ENCODE results near the gene THOC5.
"Not testable (repeated sequence)": the region's sequence is repeated elsewhere in the genome, so short reads cannot be mapped to it uniquely, and the experiment has no call there.

THOC5 gene

DNA sequence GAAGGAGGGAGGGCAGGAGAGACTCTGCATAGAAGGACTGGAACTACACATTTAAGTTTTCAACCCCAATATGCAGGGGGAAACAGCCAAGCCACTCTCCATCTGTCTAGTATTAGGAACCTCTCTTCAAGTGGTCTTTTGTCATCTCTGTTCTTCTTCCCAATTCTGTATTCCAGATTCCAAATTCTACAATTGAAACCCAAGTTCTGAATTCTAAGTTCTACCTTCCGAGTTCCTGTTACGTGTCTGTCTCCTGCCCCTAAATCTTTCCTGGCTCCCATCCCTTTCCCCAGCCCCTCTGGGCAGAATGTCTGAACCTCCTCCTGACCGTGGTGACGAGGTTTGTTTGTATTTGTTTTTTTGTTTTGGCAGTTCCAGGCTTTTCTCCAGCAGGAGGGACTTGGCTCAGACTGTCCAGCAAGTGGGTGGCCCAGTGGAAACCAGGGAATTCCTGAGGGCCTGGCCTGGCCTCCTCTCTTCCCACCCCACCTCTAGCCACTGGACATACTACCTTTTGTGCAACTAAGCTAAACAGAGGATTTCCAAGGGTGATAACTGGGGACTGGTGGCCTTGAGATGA is 1.6 kb upstream of the THOC5 start:
- H3K9me2 ChIP-seq (replicated peaks; ENCODE audit: low read depth, low read length), result no peaks in the 10 kb centered on the region
- H3K4me3 ChIP-seq (ENCODE audit: low read length, poor library complexity, severe bottlenecking), result no peak overlapping the region
- peaks cover 26% of the 10 kb centered on the region for H3K79me2 ChIP-seq (ENCODE audit: insufficient read depth, low read length)
- no peak overlapping the region for H2AFZ ChIP-seq (ENCODE audit: low read length)
- H3K27me3 ChIP-seq (ENCODE audit: insufficient read depth, low read length, poor library complexity, severe bottlenecking), result no peaks in the 10 kb centered on the region
- H3K36me3 ChIP-seq (ENCODE audit: insufficient read depth, low read length), result peaks cover 10% of the 10 kb centered on the region; the same call in 1 of the 2 replicates
- no peak overlapping the region for H3K4me2 ChIP-seq (ENCODE audit: low read depth, low read length, poor library complexity, severe bottlenecking)
- TF ChIP-seq, protein P1, sequence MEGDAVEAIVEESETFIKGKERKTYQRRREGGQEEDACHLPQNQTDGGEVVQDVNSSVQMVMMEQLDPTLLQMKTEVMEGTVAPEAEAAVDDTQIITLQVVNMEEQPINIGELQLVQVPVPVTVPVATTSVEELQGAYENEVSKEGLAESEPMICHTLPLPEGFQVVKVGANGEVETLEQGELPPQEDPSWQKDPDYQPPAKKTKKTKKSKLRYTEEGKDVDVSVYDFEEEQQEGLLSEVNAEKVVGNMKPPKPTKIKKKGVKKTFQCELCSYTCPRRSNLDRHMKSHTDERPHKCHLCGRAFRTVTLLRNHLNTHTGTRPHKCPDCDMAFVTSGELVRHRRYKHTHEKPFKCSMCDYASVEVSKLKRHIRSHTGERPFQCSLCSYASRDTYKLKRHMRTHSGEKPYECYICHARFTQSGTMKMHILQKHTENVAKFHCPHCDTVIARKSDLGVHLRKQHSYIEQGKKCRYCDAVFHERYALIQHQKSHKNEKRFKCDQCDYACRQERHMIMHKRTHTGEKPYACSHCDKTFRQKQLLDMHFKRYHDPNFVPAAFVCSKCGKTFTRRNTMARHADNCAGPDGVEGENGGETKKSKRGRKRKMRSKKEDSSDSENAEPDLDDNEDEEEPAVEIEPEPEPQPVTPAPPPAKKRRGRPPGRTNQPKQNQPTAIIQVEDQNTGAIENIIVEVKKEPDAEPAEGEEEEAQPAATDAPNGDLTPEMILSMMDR (conservative IDR thresholded peaks at IDR 0.05; ENCODE audit: low read length), result no peak
- no peak for TF ChIP-seq EZH2phosphoT487 (IDR thresholded peaks at IDR 0.05; ENCODE audit: borderline replicate concordance)
- peaks cover 4% of the 10 kb centered on the region for H3K4me1 ChIP-seq (ENCODE audit: insufficient read depth, low read length, poor library complexity, severe bottlenecking)
- no peaks in the 10 kb centered on the region for H3F3A ChIP-seq (ENCODE audit: low read depth)
- H3K9ac ChIP-seq (ENCODE audit: low read depth, low read length, poor library complexity, severe bottlenecking), result no peak overlapping the region
- H3K9me3 ChIP-seq (ENCODE audit: insufficient read depth, low read depth, low read length), result no peaks in the 10 kb centered on the region
- no peaks in the 10 kb centered on the region for H4K20me1 ChIP-seq (ENCODE audit: insufficient read depth, low read length, poor library complexity, severe bottlenecking)

DNA sequence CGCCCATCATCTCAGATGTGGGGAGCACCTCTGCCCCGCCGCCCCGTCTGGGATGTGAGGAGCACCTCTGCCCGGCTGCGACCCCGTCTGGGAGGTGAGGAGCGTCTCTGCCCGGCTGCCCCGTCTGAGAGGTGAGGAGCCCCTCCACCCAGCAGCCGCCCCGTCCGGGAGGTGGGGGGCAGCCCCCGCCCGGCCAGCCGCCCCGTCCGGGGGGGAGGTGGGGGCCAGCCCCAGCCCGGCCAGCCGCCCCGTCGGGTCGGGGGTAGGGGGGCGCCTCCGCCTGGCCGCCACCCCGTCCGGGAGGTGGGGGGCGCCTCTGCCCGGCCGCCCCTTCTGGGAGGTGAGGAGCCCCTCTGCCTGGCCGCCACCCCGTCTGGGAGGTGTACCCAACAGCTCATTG is 1.2 kb downstream of the THOC5 start:
- peak overlapping the region; percentile 91 for H3K4me3 ChIP-seq (ENCODE audit: low read length, poor library complexity, severe bottlenecking)

DNA sequence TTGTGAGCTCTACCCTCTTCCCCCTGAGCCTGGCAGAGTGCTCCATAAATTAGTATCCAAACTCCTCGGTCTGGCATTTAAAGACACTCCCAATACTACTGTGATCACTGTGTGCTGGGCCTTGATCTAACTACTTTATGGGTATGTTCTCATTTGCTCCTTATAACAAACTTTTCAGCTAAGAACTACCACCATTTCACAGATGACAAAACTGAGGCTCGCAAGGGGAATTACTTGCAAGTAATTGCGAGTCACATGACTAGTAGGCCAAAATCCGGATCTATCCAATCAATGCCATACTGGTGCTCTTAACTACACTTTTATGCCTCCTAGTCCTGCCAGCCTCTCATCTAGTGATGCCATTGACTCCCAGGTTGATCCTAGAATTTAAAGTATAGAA is 3.6 kb downstream of the THOC5 start:
- Histone ChIP-seq H3K4me3 (ENCODE audit: low read length, poor library complexity, severe bottlenecking) (no peak overlapping the region), H3K79me2 (ENCODE audit: insufficient read depth, low read length) (peaks cover 44% of the 10 kb centered on the region), H3K9me3 (ENCODE audit: insufficient read depth, low read depth, low read length) (no peaks in the 10 kb centered on the region; the same call in 1 of the 2 replicates), H3K9ac (ENCODE audit: low read depth, low read length, poor library complexity, severe bottlenecking) (no peak overlapping the region), H2AFZ (ENCODE audit: low read length) (no peak overlapping the region), H4K20me1 (ENCODE audit: insufficient read depth, low read length, poor library complexity, severe bottlenecking) (peaks cover 4% of the 10 kb centered on the region), H3K27me3 (ENCODE audit: insufficient read depth, low read length, poor library complexity, severe bottlenecking) (no peaks in the 10 kb centered on the region), H3K4me2 (ENCODE audit: low read depth, low read length, poor library complexity, severe bottlenecking) (peak overlapping the region; percentile 7), H3K4me1 (ENCODE audit: insufficient read depth, low read length, poor library complexity, severe bottlenecking) (peaks cover 4% of the 10 kb centered on the region), H3K36me3 (ENCODE audit: insufficient read depth, low read length) (peaks cover 21% of the 10 kb centered on the region; the same call in 1 of the 2 replicates), H3F3A (ENCODE audit: low read depth) (no peaks in the 10 kb centered on the region), H3K9me2 (replicated peaks; ENCODE audit: low read depth, low read length) (no peaks in the 10 kb centered on the region)
- TF ChIP-seq, protein P1 (conservative IDR thresholded peaks at IDR 0.05; ENCODE audit: low read length), result no peak
- TF ChIP-seq EZH2phosphoT487 (IDR thresholded peaks at IDR 0.05; ENCODE audit: borderline replicate concordance), result no peak

More for the DNA sequence above, 1.2 kb downstream of the THOC5 start:
- Histone ChIP-seq H3K4me2 (ENCODE audit: low read depth, low read length, poor library complexity, severe bottlenecking) (peak overlapping the region; percentile 63), H3K79me2 (ENCODE audit: insufficient read depth, low read length) (peaks cover 44% of the 10 kb centered on the region), H3K36me3 (ENCODE audit: insufficient read depth, low read length) (peaks cover 30% of the 10 kb centered on the region; the same call in 1 of the 2 replicates)
- not testable (repeated sequence) for H2AFZ ChIP-seq (ENCODE audit: low read length); H3K27me3 ChIP-seq (ENCODE audit: insufficient read depth, low read length, poor library complexity, severe bottlenecking); H3K9ac ChIP-seq (ENCODE audit: low read depth, low read length, poor library complexity, severe bottlenecking); H3K9me3 ChIP-seq (ENCODE audit: insufficient read depth, low read depth, low read length); H3F3A ChIP-seq (ENCODE audit: low read depth); H3K9me2 ChIP-seq (replicated peaks; ENCODE audit: low read depth, low read length); H4K20me1 ChIP-seq (ENCODE audit: insufficient read depth, low read length, poor library complexity, severe bottlenecking); H3K4me1 ChIP-seq (ENCODE audit: insufficient read depth, low read length, poor library complexity, severe bottlenecking)

DNA sequence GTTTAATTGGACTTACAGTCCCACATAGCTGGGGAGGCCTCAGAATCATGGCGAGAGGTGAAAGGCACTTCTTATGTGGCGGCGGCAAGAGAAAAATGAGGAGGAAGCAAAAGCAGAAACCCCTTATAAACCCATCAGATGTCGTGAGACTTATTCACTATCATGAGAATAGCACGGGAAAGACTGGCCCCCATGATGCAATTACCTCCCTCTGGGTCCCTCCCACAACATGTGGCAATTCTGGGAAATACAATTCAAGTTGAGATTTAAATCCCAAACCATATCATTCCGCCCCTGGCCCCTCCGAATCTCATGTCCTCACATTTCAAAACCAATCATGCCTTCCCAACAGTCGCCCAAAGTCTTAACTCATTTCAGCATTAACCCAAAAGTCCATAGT is 8.5 kb downstream of the THOC5 start:
- not testable (repeated sequence) for H3K27me3 ChIP-seq (ENCODE audit: insufficient read depth, low read length, poor library complexity, severe bottlenecking); H2AFZ ChIP-seq (ENCODE audit: low read length); H3K4me3 ChIP-seq (ENCODE audit: low read length, poor library complexity, severe bottlenecking); H3K4me1 ChIP-seq (ENCODE audit: insufficient read depth, low read length, poor library complexity, severe bottlenecking); H3K4me2 ChIP-seq (ENCODE audit: low read depth, low read length, poor library complexity, severe bottlenecking); H3K9me2 ChIP-seq (replicated peaks; ENCODE audit: low read depth, low read length); H3K9ac ChIP-seq (ENCODE audit: low read depth, low read length, poor library complexity, severe bottlenecking); H3K9me3 ChIP-seq (ENCODE audit: insufficient read depth, low read depth, low read length); H3F3A ChIP-seq (ENCODE audit: low read depth); H4K20me1 ChIP-seq (ENCODE audit: insufficient read depth, low read length, poor library complexity, severe bottlenecking)
- peaks cover 17% of the 10 kb centered on the region; the same call in 1 of the 2 replicates for H3K79me2 ChIP-seq (ENCODE audit: insufficient read depth, low read length)
- H3K36me3 ChIP-seq (ENCODE audit: insufficient read depth, low read length), result peaks cover 50% of the 10 kb centered on the region
